NCI-H2029 (cell line): Measurements from ENCODE around the gene HTR2A.

Source experiments
- DNase-seq: peaks from one replicate; lab custom pipeline; 2025; lab: John Stamatoyannopoulos, UW

The HTR2A gene

DNA sequence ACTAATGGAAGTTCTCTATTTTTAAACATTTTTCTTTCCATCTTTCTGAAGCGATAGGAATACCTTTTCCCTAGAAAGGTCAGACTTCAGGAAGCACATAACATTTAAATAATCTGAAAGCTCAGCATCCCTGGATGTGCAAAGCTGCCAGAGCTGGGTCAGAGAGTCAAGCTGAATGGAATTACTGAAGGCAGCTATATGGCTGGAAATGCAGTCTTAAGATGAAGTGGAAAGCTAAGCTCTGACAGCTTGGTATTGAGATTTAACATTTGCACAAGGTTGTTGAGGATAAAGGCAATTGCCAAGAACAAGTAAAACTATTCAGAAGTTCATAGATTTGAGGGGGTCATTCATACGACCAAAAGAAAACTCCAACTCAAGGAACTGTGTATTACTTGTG, 28.8 kb downstream of the HTR2A start:
- DNase-seq, result no peak

DNA sequence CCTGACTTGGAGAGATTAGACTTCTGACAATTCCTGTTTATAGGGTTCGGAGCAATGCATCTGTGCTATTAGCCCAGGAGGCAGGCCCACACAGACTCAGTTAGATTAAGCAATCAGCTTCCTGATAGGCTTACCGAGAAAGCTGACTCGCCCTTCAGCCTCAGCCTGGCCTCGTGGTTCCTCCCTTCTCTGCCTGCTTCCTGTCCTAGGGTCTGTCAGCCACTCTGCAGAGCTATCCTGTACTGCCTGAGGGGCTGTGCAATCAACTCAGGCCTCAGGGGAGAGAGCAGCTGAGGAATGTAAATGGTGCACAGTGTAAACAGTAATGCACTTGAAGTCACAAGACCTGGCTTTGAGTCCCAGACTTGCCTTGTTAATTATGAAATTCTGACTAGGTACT, 30.7 kb downstream of the HTR2A start:
- no peak for DNase-seq

DNA sequence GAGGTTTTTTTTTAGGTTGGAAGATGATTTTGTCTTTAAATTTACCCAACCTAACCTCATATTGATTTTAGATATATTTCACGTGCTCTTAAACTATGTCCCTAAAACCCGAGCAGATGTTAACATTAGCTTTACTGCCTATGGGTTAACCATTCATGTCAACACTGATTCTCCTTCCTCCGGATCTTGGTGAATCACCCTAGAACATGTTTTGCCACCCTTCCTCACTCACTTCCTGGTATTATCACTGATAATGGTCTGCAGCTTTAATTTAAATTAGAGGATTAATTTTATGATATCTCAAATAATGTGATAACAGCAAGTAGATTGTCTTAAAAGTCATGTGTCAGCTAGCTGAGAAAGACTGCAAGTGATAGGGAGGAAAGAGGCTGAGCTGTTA, 31.9 kb downstream of the HTR2A start:
- DNase-seq, result no peak

DNA sequence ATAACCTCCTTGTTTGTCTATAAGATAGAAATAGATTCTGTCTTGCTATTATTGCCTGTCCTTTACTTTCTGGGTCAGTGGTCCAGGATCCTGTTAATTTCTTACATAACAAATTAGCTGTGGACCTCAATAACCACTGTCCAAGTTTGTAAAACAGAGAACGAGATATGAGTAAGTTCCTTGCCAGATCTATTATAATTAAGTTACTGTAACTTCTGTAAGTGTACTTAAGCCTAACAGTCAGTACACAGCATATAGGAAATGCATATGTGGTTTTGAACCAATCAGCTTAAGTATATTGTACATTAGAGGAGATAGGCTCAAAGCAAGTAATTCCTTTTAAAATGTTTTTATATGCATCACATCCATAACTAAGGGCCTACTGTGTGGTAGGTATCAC, 34.9 kb downstream of the HTR2A start:
- no peak for DNase-seq

DNA sequence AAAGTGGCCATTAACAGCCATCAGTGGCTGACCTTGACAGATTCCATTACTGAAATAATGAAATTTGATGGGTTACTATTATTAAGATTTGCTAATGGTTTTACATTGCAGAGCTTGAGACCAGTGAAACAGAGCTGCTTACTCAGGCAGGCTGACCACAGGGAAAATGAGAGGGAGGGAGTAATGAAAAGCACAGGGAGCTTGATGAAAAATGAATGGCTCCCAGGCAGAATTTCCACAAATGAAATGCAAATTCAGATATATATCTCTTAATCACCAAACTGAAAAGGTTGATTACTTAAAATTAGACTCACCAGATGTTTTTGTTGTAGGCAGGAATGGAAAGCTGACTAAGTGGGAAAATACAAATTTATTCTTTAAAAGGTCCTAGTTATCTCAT, 36.1 kb downstream of the HTR2A start:
- no peak for DNase-seq

DNA sequence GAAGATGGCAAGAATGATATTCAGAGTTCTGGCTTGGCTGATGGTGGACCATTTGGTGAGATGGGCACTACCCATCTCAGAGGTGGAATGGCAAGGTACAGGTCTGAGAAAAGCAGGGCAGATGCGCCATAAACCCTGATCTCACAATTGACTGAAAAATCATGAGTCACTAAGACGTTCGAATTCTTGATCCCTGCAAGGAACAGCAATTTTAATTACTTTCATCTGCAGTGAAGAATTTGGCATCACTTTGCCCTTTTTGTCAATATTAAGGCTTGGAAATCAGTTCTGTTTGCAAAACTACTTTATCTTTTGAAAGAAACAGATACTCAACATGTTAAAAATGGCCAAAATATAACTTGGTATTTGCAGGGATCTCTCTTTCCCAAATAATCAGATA, 38.1 kb downstream of the HTR2A start:
- DNase-seq, result no peak

DNA sequence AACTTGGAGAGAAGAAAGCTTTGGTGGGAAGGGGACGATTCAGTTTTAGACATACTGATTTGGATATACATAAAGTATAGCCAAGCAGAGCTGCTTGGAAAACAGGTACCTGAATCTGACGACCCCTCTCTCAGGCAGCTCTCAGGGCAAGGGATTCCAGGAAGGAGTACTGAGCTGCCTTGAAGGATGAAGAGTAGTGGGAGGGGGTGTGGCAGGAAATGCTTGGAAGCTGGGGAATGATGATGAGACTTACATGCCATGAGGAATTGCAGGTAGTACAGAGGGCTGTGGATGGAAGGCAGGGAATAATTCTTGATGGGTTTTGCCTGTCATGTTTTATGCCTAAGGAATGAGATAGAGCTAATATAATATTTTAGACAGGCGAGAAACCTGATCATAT, 38.7 kb downstream of the HTR2A start:
- DNase-seq, result no peak

DNA sequence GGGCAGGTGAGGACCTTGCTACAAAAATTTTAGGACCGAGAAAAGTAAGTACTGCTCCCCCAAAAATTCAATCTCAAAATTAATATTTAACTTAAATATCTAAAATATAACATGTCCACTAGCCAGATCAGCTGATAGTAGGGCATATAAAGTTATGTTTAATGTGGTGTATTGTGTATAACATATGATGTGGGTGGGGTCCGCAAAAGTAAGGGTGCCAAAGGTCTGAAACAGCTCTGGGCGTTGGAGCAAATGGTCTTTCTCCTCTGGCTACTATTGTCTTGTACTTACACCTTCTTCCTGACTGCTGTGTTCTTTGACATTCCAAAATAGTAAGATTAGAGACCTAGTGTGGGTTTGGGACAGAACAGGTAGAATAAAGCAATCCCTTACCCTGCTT, 41.2 kb downstream of the HTR2A start:
- DNase-seq, result no peak

DNA sequence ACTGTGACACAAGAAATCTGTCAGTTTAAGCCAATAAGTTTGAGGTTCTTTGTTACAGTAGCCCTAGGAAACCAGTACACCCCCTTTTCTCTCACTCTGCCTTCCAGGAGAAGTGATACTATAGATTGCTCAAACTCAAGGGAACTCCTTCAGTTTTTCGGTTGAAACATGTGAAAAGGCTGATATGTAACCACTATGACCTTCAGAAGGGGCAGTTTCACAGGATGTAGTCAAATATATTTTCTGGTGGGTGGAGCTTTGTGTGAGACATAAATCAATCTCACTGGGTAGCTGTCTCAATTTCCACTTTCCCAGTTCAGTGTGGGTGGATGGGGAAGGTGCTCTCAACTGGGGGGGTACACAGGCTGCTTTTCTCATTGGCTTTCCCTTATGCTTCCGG, 41.7 kb downstream of the HTR2A start:
- no peak for DNase-seq

DNA sequence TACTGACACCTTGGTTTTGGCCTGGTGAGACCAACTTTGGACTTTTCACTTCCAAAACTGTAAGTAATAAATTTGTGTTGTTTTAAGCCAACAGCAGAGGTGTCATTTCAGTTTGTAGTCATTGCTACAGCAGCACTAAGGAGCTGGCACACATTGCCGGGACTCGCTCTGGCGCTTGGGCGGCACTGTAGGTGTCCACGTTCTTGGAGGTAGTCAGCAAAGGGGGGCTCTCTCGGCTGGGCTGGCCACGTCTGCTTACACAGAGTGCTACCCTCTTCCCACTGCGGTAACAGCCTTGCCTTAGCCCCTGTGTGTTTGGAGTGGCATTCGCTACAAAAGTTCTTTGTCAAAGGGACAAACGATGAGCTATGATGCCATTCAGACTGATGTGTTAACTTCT, 44.7 kb downstream of the HTR2A start:
- DNase-seq, result no peak

DNA sequence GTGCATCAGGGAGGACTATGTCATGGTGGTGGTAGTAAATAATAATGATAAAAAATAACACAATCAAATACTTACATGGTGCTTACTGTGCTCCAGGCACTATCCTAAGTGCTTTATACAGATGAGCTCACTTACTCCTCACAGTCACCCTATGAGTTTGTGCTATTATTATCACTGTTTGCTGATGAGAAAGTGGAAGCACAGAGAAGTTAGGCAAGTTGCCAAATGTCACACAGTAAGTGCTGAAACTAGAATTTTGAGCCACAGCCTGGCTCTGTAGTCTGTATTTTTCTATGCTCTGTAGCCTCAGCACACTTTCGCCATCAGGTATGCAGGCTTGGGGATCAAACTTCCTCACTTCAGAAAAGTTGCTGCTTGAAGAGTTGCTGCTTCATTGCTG, 46.6 kb downstream of the HTR2A start:
- no peak for DNase-seq

DNA sequence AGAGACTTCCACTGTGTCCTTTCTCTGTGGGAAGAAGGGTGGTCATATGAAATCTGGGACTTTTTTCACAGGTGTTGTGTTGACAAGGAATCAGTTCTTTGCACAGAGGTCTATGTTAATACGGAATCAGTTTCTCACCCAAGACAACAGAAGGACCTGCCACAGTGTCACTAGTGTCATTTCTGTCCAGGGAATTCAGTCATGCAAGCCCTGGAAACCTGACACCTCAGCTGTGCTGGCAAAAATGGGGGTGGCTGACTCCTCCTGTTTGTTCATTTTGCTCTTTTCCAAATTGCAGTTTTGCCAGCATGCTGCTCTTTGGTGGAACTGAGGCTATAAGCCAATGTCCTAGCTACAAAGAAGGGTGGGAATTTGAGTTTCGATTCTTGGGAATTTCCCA, 50.1 kb downstream of the HTR2A start:
- DNase-seq, result no peak

DNA sequence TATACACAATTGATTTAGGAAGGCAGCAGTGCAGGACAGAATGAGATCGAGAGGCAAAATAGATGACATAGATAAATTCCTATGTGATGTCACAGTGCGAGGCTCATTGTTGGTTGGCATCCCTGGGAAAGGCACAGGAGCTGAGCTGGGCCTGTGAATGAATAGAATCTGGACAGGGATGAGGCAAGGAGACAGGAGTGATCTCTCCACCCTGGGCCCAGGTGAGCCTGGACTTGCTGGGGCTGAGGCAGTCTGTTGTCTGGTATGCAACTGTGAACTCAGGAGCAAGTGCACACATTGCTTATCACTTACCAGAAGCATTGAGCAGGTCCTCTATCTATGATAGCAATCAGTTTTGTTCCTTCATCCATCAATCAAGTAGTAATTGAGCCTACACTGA, 51.7 kb downstream of the HTR2A start:
- no peak for DNase-seq

DNA sequence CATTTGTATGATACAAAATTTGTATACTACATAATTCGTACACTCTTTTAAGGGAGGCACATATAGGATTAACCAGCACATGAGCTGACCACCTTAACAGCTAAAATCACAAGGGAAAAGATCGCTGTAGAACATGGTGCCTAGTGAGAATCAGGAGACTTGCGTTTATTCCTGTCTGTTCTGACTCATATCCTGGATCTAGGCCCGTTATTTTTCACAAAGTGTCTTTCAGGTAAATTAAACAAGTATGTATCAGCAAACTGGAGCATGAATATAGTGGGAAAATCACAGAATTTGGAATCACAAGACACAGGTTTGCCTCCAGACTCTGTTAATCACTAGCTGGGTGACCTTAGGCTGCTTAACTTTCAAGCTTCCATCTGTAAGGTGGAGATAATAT, 52.4 kb downstream of the HTR2A start:
- DNase-seq, result no peak

DNA sequence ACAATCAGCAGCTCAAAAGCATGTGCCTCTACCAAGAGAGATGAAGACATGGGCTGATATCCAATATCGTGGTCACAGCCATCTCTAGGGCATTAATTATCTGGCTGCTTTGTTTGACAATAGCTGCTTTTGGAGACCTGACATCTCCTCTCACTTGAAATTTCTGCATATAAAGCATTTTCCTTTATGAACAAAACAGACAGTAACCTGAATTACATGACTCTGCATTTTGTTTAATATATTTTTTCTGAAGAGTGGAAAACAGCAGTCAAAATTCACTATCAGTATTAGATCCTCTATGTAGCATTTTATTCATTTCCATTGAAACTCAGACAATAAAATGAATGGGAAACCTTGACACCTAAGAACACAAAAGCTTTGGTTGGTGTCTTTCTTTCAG, 57.5 kb downstream of the HTR2A start:
- DNase-seq, result no peak

DNA sequence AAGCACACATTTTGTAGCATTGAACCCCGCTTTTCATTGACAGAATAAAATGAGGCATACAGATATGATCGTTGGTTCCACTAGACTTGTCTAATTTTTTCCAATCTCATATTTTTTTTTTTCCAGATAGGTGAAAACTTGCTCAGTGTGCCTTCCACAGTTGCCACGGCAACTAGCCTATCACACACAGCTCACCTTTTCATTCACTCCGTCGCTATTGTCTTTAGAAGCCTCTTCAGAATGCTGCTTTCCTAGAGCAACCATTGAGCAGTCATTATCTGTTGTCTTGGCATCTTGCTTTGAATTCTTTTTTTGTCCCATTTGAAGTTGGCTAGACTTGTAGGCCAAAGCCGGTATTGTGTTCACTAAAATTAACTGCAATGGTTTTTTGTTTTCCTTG, 62.2 kb downstream of the HTR2A start:
- no peak for DNase-seq

DNA sequence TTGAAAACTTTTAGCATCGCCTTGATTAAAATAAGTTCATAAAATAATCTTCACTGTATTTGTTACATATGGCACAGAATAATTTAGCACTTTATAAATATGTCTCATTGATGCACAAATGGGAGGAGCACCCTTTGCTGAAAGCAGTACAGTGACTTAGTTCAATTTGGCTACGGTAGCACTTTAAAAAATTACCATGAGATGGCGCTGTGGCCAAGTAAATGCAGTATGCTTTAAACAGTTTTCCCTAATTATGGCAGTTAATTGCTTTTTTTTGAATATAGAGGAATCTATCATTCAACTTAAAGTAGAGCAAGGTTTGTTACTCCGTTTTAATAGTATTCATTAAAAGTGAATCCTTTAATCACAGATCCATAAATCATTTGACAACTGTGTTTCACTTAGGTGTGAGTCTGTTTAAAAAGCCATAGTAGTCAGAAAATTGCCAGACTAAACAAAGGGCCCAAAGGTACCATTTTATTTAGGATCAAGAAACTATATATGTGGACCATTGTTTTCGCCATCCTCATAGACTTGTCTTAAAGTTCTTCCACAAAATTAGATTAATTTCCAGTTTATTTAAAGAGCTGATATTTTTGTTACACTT, 65.2 kb downstream of the HTR2A start:
- no peak for DNase-seq

DNA sequence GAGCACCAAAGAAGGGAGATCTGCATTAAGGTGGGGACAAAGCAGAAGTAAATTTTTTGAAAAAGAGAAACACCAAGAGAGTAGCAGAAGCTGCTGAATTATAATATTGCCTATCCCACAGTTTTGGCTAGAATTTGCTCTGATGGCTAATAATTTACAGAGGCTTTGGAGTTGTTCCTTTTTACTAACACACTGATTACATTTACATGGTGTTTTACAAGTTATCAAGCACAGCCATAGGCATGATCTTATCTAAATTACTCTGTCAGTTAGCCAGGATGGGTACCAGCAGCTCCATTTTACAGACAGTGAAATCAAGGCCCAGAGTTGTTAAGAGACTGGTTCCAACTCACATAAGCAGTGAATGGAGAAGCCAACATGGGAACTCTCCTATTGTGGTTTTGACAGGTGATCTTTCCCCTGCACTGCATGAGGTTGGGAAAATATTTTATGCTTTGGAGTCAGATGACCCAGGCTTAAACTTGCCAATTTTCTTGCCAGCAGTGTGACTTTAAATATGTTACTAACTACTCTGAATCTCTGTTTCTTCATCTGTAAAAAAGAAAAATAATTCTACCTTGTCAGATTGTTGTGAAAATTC, 66.3 kb downstream of the HTR2A start:
- DNase-seq, result no peak

DNA sequence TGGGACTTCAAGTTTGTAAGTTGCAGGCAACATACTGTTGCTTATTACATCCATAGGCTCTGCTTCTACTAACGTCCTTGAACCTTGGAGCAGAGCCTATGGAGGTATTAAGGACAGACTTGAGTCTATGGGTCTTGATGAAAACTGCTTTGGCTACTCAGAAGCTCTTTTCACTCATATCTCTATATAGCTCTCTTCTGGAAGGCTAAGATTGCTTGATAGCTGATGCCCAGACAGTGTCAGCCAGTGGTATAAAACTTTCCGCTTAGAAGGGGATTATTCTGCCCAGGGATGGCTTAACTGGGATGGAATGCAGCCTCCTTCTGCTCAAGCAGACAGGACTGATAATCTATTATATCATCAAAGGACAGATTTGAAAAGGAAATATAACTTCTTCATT, 74.3 kb downstream of the HTR2A start:
- DNase-seq, result no peak

DNA sequence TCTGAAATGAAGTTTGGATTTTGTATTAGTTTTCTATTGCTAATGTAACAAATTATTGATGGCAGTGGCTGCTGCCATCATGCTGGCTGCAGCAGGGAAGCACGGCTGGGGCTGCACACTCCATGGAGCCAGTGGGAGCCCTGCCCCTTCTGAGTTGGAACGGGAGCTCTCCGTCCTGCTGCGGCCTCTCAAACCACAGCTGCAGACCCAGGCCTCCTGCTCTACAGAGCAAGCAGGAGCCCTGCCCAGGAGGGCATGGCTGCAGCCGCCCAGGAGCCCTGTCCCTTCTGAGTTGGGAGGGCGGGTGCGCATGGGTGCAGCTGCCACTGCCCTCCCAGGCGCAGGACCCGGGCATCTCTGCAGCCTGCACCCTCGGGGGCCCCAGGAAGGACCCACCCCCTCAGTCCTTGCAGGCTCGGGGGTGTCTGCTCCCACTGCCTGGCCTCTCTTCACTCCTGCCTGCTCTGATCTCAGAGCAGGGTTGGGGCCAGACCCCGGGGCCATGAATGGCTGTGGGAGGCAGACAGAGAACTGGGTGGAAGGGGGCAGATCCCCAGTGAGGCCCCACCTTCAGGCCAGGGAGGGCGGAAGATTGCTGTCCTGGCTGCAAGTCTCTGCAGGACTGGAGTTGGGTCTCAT, 78.9 kb downstream of the HTR2A start:
- no peak for DNase-seq

DNA sequence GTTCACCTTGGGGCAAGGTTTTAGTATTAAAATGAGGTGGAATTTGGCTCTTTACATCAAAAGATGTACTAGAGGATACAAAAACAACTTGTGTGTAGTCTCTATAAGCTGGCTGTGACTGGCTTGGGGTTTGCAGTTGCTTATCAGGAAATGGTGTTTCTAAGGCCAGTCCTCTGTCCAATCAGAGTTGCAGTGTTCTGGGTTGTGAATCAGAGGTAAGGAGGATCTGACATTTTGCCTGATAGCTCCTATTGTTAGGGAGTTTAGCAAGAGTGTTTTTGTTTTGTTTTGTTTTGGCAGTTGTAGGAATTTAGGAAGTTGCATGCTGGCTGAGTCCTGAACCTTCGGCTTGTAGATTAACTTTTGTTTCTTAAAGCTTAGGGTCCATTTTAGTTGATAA, 79.8 kb downstream of the HTR2A start:
- DNase-seq, result no peak

DNA sequence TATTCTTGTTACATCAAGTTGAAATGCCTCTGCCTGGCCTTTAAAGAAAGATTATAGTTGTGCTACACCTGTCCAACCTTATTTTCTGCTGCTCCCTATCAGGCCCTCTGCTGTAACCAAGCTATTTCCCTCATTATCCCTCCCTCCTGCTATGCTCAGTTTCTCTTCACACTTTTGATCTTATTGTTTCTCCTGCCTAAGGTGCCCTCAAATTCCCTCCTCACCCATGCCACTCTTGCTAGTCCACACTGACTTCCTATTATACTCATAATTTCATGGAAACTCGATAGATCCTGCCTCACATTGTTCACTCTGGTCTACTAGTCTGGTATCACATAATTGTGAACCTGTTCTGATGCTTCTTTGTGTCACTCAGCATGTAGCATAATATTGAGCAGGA, 80.5 kb downstream of the HTR2A start:
- DNase-seq, result no peak

DNA sequence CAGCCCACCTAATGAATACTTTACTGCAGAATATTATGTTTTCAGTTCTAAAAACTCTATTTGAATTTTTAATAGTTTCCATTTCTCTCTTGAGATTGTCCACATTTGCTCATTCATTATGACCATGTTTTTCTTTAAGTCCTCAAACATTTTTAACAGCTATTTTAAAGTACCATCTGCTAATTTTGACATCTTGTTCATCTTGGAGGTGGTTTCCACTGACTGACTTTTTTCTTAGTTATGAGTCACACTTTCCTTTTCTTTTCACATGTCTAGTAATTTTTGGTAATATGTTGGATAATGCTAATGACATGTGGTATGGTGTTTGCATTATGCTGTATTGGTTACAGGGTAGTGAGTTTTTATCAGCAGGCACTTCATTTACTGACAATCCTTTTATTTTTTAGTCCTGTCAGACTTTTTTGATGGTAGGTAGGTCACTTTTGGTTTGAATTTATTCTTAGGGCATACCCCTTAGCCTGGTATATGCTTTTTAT, 84.5 kb downstream of the HTR2A start:
- no peak for DNase-seq

DNA sequence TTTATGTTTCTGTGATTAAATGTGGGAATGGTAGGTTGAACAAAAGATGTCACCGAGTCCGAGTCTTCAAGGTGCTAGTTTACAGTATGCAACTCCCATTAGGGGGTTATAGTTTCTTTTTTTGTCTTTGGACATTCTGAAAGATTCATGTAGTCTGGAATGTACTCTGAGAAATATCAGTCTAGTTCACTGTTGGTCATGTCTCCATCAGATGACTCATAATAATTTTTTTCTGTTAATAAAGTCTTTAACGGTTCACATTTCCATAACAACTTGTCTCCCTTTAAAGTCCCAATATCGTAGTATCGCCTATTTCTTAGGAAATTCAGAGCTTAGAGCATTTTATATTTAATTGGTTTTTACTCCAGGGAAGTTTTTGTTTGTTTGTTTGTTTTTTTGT, 86.4 kb downstream of the HTR2A start:
- no peak for DNase-seq
